Measurements from ENCODE around the gene NPIPB4. TPM values are rescaled to one million over a fixed set of nuclear protein-coding genes. Genes with fewer than 3 reads are reported as not detected.
A peak's percentile ranks its signal among the peaks of the same experiment; 100 is the strongest.
"Not testable (repeated sequence)": the region's sequence is repeated elsewhere in the genome, so short reads cannot be mapped to it uniquely, and the experiment has no call there.

NPIPB4 gene
- total RNA-seq = 24.1 TPM
- long read RNA-seq = 0 reads

GRCh38 chr16:21857656-21858055 is at the start of gene NPIPB4:
TSS of gene NPIPB4 (minus strand) at chr16:21857756. CDS start at chr16:21857378, 378 bp downstream.
- H3K4me1 ChIP-seq; DNase-seq; H3K27ac ChIP-seq (replicated peaks); H3K4me3 ChIP-seq; H3K27me3 ChIP-seq (ENCODE audit: low read depth); H3K36me3 ChIP-seq; H3K9me3 ChIP-seq (replicated peaks); intact Hi-C loops (cut with micrococcal nuclease): not testable (repeated sequence)

- H3K9me3 ChIP-seq (replicated peaks); intact Hi-C loops (cut with micrococcal nuclease); H3K27ac ChIP-seq (replicated peaks); DNase-seq; H3K4me3 ChIP-seq; H3K36me3 ChIP-seq; H3K27me3 ChIP-seq (ENCODE audit: low read depth); H3K4me1 ChIP-seq: not testable (repeated sequence)
Observed at GRCh38 chr16:21898998-21899397, 41.4 kb upstream of the NPIPB4 start.

GRCh38 chr16:21881988-21882387 is 24.4 kb upstream of the NPIPB4 start:
- intact Hi-C loops (cut with micrococcal nuclease); H3K27me3 ChIP-seq (ENCODE audit: low read depth); H3K4me3 ChIP-seq; H3K4me1 ChIP-seq; H3K9me3 ChIP-seq (replicated peaks); H3K27ac ChIP-seq (replicated peaks); H3K36me3 ChIP-seq; DNase-seq: not testable (repeated sequence)

- not testable (repeated sequence) for H3K4me3 ChIP-seq
Observed at GRCh38 chr16:21837186-21837585, 20.4 kb downstream of the NPIPB4 start.

GRCh38 chr16:21836334-21836733 is 21.2 kb downstream of the NPIPB4 start:
- H3K9me3 ChIP-seq (replicated peaks); H3K27me3 ChIP-seq (ENCODE audit: low read depth); H3K36me3 ChIP-seq; DNase-seq; intact Hi-C loops (cut with micrococcal nuclease); H3K4me3 ChIP-seq; H3K4me1 ChIP-seq; H3K27ac ChIP-seq (replicated peaks): not testable (repeated sequence)

More at GRCh38 chr16:21837186-21837585, 20.4 kb downstream of the NPIPB4 start:
- H3K9me3 ChIP-seq (replicated peaks); H3K36me3 ChIP-seq; intact Hi-C loops (cut with micrococcal nuclease); DNase-seq; H3K27me3 ChIP-seq (ENCODE audit: low read depth); H3K27ac ChIP-seq (replicated peaks); H3K4me1 ChIP-seq: not testable (repeated sequence)

GRCh38 chr16:21835747-21836146 is 21.8 kb downstream of the NPIPB4 start:
- H3K27me3 ChIP-seq (ENCODE audit: low read depth); H3K9me3 ChIP-seq (replicated peaks); H3K4me1 ChIP-seq; H3K36me3 ChIP-seq; H3K27ac ChIP-seq (replicated peaks); H3K4me3 ChIP-seq; intact Hi-C loops (cut with micrococcal nuclease); DNase-seq: not testable (repeated sequence)

GRCh38 chr16:21834211-21834610 is 23.3 kb downstream of the NPIPB4 start:
- DNase-seq; H3K9me3 ChIP-seq (replicated peaks); intact Hi-C loops (cut with micrococcal nuclease); H3K36me3 ChIP-seq; H3K27ac ChIP-seq (replicated peaks); H3K4me1 ChIP-seq; H3K4me3 ChIP-seq; H3K27me3 ChIP-seq (ENCODE audit: low read depth): not testable (repeated sequence)

- H3K9me3 ChIP-seq (replicated peaks); H3K4me1 ChIP-seq; DNase-seq; intact Hi-C loops (cut with micrococcal nuclease); H3K4me3 ChIP-seq; H3K27me3 ChIP-seq (ENCODE audit: low read depth); H3K36me3 ChIP-seq; H3K27ac ChIP-seq (replicated peaks): not testable (repeated sequence)
Observed at GRCh38 chr16:21829929-21830328, 27.6 kb downstream of the NPIPB4 start.

GRCh38 chr16:21826067-21826706 is 31.4 kb downstream of the NPIPB4 start:
- H3K4me3 ChIP-seq; H3K4me1 ChIP-seq; H3K27me3 ChIP-seq (ENCODE audit: low read depth); intact Hi-C loops (cut with micrococcal nuclease); H3K36me3 ChIP-seq; H3K9me3 ChIP-seq (replicated peaks); DNase-seq: not testable (repeated sequence)
- H3K27ac ChIP-seq (replicated peaks) = peak overlapping the region; percentile 72

GRCh38 chr16:21825526-21825925 is 32.0 kb downstream of the NPIPB4 start:
- H3K27me3 ChIP-seq (ENCODE audit: low read depth); H3K9me3 ChIP-seq (replicated peaks); intact Hi-C loops (cut with micrococcal nuclease); H3K4me3 ChIP-seq; H3K36me3 ChIP-seq; H3K4me1 ChIP-seq; DNase-seq: not testable (repeated sequence)
- H3K27ac ChIP-seq (replicated peaks) = peak overlapping the region; percentile 72

GRCh38 chr16:21823258-21823657 is 34.3 kb downstream of the NPIPB4 start:
- DNase-seq; H3K27me3 ChIP-seq (ENCODE audit: low read depth); H3K4me3 ChIP-seq; H3K36me3 ChIP-seq; H3K27ac ChIP-seq (replicated peaks); H3K9me3 ChIP-seq (replicated peaks); intact Hi-C loops (cut with micrococcal nuclease): not testable (repeated sequence)
- H3K4me1 ChIP-seq = peaks cover 16% of the 10 kb centered on the region

- intact Hi-C loops (cut with micrococcal nuclease); DNase-seq; H3K36me3 ChIP-seq; H3K9me3 ChIP-seq (replicated peaks); H3K27me3 ChIP-seq (ENCODE audit: low read depth): not testable (repeated sequence)
- Histone ChIP-seq H3K4me1 (peaks cover 16% of the 10 kb centered on the region), H3K4me3 (peak overlapping the region; percentile 76), H3K27ac (replicated peaks) (peak overlapping the region; percentile 88)
Observed at GRCh38 chr16:21820908-21821465, 36.6 kb downstream of the NPIPB4 start.

- H3K9me3 ChIP-seq (replicated peaks); H3K36me3 ChIP-seq; intact Hi-C loops (cut with micrococcal nuclease); H3K27me3 ChIP-seq (ENCODE audit: low read depth): not testable (repeated sequence)
- Histone ChIP-seq H3K27ac (replicated peaks) (peak overlapping the region; percentile 88), H3K4me3 (peak overlapping the region; percentile 76), H3K4me1 (peaks cover 13% of the 10 kb centered on the region)
- DNase-seq = peak; percentile 68
Observed at GRCh38 chr16:21820028-21820907, 37.3 kb downstream of the NPIPB4 start.
